VCaP (cell line): ENCODE measurements around the gene RALGDS.

Experiments used
- H3K27ac ChIP-seq: fragments of 450-650 bp; 2 replicates; pipeline ENCODE4 v1.5.1; 2017
- CTCF ChIP-seq: fragments of 450-650 bp; conservative IDR thresholded peaks from 2 replicates; pipeline ENCODE4 v1.5.1; 2017; ENCODE audit warnings: mild to moderate bottlenecking, moderate library complexity

The RALGDS gene

GRCh38 chr9:133149130-133150015, 28.3 kb upstream of the RALGDS start:
- no peak; the same call in 1 of the 2 replicates for TF ChIP-seq CTCF
- H3K27ac ChIP-seq = peak overlapping the region; percentile 96

DNA sequence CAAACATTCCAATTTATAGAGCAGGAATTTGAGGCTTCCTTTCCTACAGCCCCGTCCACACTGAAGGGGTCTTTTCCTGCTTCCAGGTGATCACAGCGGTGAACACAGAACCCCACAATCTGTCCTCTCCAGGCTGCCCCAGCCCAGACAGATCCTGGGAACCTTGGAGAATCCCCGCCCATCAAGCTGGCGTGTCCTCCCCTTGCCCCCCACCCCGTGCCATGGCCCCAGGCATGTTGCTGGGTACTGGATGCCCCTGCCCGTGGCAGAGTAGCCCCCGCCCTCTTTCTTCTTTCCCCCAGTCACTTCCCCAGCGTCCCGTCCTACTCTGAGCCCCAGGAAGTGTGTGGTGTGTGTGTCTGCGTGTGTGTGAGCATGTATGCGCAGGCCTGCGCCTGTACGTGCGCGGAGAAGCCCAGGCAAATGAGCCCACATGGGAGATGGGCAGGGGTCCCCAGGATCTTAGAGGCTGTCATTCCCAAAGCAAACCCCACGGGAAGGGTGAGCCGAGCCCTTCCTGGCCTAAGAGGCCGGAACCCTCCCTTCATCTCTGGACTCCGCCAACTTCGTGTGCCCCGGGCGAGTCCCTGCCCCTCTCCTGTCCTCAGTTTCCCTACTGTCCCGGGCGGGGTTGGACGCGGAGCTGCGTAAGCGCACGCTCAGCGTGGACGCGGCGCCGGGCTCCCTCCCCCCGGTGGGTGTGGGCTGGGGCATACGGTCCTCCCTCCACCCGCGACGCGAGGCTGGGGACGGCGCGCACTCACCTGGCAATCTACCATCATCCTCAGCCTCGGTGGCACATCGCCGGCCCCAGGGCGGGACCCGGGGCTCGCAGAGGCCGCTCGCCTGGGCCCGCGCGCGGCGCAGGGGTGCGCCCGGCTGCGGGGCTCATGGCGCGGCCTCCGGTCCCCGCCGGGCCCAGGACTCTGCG, 27.4 kb upstream of the RALGDS start:
- H3K27ac ChIP-seq = peak overlapping the region; percentile 96
- no peak for TF ChIP-seq CTCF

DNA sequence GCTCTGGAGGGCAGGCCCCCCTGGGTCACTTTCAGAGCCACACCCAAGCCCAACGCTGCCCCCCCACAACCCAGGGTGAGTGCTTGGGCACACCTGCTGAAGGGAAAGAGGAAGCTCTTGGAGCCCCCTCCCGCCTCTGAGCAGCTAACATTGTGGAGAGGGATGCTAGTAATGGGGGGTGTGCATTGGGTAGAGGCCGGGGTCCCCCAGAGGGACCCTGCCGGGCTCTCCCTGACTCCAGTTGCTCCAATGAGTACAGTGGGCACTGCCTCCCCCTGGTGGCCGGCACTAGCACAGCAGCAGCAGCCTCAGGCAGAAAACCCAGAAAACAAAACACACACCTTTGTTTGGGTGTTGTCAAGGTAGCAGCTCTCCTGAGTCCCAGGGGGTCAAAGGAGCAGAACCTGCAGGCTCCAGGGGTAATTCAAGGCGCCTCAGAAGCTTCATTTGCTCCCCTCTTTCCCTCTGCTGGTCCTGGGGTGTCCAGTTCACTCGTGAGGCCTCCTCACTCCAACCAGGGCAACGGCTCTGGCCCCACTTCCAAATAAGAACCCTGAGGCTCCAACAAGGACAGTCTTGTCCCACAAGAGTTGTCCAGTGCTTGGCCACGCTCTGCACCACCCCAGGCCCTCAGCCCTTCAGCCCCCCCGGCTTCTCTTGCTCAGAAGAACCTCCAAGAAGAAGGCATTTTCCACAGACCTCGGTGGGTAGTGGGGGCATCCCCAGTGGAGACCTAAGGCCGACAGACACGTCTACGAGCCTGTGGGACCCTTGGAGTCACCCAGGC, 26.6 kb upstream of the RALGDS start:
- peak; percentile 99 for TF ChIP-seq CTCF
- H3K27ac ChIP-seq = peak overlapping the region; percentile 96

DNA sequence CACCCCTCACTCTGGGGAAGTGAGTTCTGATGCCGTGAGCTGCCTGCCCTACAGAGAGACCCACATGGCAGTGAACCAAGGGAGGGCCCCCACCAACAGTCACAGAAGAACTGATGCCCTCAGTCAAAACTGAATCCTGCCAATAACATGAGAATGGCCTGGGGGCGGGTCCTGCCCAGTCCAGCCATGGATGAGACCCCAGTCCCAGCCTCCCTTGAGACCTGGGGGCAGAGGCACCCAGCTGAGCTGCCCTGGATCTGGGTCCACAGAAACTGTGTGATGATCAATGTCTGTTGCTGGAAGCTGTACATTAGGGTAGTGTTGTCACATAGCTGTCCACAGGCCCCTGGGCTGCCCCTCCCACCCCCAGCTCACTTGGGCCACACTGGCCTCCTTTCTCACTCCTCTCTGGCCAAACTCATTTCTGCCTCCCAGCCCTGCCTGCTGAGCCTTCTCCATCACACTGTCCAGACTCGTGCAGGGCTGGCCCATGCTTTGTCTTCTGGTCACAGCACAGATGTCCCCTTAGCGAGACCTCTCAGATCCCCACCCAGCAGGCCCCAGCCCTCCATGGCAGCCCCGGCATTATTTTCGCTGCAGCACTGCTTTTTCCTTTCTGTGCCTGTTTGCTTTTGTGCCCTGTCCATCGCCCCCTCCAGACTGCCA, 25.8 kb upstream of the RALGDS start:
- no peak for TF ChIP-seq CTCF
- peak overlapping the region; percentile 96 for H3K27ac ChIP-seq

DNA sequence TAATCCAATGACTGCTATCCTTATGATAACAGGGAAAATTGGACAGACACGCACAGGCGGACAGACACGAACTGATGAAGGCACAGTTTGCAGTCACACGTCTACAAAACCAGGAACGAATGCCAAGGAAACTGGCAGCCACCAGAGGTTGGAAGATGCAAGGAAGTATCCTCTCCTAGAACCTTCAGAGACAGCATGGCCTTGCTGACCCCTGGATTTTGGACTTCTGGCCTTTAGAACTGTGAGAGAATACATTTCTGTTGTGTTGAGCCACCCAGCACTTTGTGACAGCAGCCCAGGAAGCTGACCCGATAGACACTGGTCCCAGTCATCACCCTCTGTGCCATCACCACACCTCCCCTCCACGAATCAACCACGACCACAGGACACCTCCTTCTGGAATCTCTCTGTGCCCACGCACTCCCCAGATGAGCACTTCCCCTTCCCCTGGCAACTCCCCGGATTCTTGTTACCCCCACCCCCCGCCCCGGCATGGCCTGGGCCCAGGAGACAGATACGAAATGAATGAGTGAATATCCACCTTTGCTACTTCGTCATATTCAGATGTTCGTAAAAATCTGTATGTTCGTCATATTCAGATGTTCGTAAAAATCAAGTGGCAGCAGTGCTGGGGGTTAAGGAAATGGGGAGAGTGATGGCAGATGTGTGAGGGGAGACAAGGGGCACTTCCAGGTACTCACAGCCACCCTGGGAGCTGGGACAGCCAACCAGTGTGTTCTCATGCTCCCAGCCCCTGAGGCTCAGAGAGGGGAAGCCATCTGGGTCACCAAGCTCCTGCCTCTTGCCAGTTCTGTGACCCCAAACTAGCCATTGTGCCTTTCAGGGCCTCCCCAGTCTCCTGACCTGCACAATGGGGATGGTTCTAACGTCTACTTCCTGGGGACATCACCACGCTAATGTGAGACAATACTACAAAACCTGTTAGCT, 24.1 kb upstream of the RALGDS start:
- no peak for TF ChIP-seq CTCF
- peak overlapping the region; percentile 68 for H3K27ac ChIP-seq
